NOMO-1 treated with DMSO at 0.1 percent for 48 hours (cell line): Measurements from ENCODE around the gene DYNC2I2.
"Not testable (repeated sequence)": the region's sequence is repeated elsewhere in the genome, so short reads cannot be mapped to it uniquely, and the experiment has no call there.

ENCODE experiments used
- DNase-seq: peaks from one replicate; lab custom pipeline; 2025; ENCODE audit not compliant: unreplicated experiment; lab: John Stamatoyannopoulos, UW

Gene DYNC2I2

GRCh38 chr9:128687453-128687852 lies 30.8 kb upstream of the DYNC2I2 start:
- no peak for DNase-seq

DNA sequence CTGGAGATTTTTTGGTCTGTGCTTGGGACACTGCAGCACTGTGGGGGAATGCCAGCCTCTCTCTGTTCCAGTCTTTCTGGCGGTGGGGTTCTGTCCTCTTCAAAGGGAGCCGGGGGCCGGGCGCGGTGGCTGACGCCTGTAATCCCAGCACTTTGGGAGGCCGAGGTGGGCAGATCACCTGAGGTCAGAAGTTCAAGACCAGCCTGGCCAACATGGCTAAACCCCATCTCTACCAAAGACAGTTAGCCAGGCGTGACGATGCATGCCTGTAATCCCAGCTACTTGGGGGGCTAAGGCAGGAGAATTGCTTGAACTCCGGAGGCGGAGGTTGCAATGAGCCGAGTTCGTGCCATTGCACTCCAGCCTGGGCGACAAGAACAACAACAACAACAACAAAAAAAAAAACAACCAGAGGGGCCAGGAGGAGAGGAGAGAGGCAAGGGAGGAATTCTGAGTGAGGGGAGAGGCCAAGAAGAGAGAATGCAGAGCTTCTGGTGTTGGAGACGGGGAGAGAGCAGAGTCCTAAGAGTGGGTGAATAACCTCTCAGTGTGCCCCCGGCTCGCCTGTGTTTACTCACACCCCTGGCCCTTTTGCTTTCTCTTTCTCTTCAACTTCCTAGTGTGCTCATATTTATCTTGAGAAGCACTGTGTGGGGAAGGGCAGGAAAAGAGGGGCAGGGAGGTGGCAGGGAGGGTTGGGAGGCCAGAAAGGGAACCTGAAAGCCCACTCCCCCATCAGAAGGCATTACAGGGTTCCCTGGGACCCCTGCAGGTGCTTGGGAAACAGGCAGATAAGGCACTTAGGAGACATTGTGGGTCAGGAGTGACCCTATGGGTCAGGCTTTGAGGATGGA lies 29.2 kb upstream of the DYNC2I2 start:
- peak; percentile 41 for DNase-seq

GRCh38 chr9:128684325-128685199 lies 27.9 kb upstream of the DYNC2I2 start:
- DNase-seq = peak; percentile 80

GRCh38 chr9:128684065-128684324 lies 27.3 kb upstream of the DYNC2I2 start:
- DNase-seq = no peak

GRCh38 chr9:128683340-128684064 lies 26.9 kb upstream of the DYNC2I2 start:
- peak; percentile 40 for DNase-seq

DNA sequence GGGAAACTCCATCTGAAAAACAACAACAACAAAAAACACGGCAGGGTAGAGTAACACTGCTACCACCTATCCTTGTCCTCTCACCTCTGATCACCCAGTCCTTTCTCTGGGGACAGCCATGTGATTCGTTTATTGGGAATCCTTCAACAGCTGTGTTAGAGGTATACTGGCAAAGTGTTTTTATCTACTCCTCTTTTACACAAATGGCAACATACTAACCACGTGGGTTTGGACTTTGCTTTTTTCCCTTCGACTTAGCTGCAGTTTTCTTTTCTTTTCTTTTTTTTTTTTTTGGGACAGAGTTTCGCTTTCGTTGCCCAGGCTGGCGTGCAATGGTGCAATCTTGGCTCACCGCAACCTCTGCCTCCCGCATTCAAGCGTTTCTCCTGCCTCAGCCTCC lies 21.1 kb upstream of the DYNC2I2 start:
- no peak for DNase-seq

DNA sequence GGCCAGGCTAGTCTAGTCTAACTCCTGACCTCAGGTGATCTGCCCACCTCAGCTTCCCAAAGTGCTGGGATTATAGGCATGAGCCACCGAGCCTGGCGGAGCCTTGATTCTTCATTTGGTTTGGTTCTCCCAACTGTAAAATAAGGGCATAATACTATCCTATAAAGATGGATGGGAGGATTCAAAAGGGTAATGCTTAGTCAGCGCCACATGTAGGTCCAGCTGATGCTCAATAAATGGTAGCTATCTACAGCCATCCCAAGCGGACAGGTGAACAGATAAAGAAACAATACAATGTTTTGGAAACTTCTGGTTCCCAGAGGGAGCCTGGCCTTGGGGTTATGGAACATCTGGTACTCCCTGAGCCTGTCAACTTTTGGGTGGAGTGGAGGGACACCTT lies 18.7 kb upstream of the DYNC2I2 start:
- no peak for DNase-seq

- DNase-seq = no peak
Measured at GRCh38 chr9:128669786-128670185, 13.1 kb upstream of the DYNC2I2 start.

DNA sequence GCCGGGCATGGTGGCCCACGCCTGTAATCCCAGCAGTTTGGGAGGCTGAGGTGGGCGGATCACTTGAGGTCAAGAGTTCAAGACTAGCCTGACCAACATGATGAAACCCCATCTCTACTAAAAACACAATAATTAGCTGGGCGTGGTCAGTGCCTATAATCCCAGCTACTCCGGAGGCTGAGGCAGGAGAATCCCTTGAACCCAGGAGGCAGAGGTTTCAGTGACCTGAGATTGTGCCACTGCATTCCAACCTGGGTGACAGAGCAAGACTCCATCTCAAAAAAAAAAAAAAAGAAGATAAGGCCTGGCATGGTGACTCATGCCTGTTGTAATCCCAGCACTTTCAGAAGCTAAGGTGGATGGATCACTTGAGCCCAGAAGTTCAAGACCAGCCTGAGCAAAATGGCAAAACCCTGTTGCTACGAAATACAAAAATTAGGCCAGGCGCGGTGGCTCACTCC lies 9.9 kb upstream of the DYNC2I2 start:
- DNase-seq = not testable (repeated sequence)

DNA sequence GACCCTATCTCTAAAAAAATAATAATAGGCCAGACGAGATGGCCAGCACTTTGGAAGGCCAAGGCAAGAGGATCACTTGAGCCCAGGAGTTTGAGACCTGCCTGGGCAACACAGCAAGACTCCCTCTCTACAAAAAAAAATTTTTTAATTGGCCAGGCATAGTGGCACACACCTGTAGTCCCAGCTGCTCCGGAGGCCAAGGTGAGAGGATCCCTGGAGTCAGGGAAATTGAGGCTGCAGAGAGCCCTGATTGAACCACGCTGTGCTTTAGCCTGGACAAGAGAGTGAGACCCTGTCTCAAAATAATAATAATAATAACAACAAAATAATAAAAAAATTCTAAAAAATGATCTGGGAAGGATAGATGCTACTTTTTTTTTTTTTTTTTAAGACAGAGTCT lies 1.1 kb upstream of the DYNC2I2 start:
- DNase-seq = no peak

DNA sequence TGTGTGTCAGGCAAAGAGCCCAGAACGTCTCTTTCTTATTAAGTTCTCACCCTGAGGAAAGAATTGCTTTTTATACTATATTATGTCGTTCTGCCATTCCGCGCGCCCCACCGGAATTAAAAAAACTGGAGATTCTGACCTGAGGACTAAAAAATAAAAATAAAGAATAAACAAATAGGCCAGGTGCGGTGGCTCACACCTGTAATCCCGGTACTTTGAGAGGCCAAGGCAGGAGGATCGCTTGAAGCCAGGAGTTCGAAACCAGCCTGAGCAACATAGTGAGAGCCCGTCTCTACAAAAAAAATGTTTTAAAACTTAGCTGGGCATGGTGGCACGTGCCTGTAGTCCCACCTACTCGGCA lies 677 bp upstream of the DYNC2I2 start:
- DNase-seq = no peak

DNA sequence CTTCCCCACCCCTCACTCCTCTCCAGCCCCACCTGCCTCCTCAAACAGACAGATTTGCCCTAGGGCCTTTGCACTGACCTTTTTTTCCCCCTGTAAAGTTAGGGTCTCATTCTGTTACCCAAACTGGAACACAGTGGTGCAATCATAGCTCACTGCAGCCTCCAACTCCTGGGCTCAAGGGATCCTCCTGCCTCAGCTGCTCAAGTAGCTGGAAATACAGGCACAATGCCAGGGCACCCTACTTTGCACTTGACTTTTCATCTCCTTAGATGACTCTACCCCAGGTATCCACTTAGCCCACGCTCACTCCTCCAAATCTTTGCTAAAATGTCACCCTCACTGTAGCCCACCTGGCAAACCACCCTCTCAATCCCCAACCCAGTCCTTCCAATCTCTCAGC lies 2.2 kb downstream of the DYNC2I2 start:
- no peak for DNase-seq

DNA sequence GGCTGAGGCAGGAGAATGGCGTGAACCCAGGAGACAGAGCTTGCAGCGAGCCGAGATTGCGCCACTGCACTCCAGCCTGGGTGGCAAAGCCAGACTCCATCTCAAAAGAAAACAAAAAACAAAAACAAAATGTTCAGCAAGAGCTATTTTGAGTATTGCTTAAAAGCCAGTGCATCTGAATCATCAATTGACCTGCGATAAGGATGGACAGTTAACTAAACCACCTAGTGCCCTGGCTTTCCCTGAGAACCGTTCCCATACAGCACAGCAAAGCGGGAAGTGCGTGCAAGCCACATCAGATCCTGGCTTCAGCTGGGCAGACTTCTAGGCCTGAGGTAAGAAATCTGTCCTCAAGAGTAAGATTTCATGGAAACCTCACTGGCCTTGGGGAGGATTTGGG lies 2.7 kb downstream of the DYNC2I2 start:
- DNase-seq = no peak

- no peak for DNase-seq
Measured at GRCh38 chr9:128651798-128652197, 4.8 kb downstream of the DYNC2I2 start.

- DNase-seq = peak; percentile 18
Measured at GRCh38 chr9:128648206-128648605, 8.4 kb downstream of the DYNC2I2 start.

- no peak for DNase-seq
Measured at GRCh38 chr9:128643519-128644300, 12.9 kb downstream of the DYNC2I2 start.

GRCh38 chr9:128642675-128643245 lies 13.9 kb downstream of the DYNC2I2 start:
- DNase-seq = no peak

GRCh38 chr9:128640603-128641002 lies 16.0 kb downstream of the DYNC2I2 start:
- DNase-seq = no peak

- DNase-seq = no peak
Measured at GRCh38 chr9:128638580-128638979, 18.1 kb downstream of the DYNC2I2 start.

GRCh38 chr9:128637656-128638055 lies 19.0 kb downstream of the DYNC2I2 start:
- DNase-seq = no peak
